ENCODE measurements around the gene PKHD1. TPM values are rescaled to one million over a fixed set of nuclear protein-coding genes. Genes with fewer than 3 reads are reported as not detected.

The PKHD1 gene
- polyA plus RNA-seq, 1 of the 3 experiments (the other 2 are of a cell fraction), result not detected

DNA sequence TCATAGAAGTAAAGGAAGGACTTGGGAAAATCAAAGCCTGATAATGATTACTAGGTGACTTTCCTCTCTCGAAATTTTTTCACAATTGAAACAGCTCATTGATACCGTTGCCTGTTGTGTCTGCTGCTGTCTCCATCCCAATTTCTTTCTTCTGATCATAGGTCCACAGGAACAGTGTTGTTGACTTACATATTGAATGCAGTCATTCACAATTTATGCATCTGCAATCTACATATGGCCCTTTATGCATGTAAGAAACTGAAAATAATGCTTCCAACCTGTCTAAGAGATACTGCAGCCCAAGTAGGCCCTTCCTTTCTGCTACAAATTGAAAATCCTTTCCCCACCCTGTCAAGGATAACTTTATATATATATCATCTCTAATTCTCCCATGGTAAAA lies 381.3 kb downstream of the PKHD1 start:
- H2AFZ ChIP-seq (ENCODE audit: low read depth), result no peak overlapping the region
- H3K4me3 ChIP-seq (ENCODE audit: low read depth in 2 of 2, low read length in 1 of 2), result no peak overlapping the region
- H3F3A ChIP-seq (replicated peaks; ENCODE audit: insufficient read depth), result no peaks in the 10 kb centered on the region
- no peaks in the 10 kb centered on the region for H3K79me2 ChIP-seq (ENCODE audit: insufficient read depth)
- CTCF ChIA-PET, result no interaction called here
- H3K36me3 ChIP-seq (replicated peaks in 1 of 2; ENCODE audit: control insufficient read depth in 1 of 2, insufficient read depth in 2 of 2, low read length in 1 of 2), result no peaks in the 10 kb centered on the region
- H3K27ac ChIP-seq (ENCODE audit: low read depth in 2 of 2, low read length in 1 of 2), result no peak overlapping the region
- H3K9me2 ChIP-seq, result no peaks in the 10 kb centered on the region
- H3K27me3 ChIP-seq (ENCODE audit: insufficient read depth), result no peaks in the 10 kb centered on the region
- no peak overlapping the region for H3K4me2 ChIP-seq
- DNase-seq, result no peak
- no peak overlapping the region for H3K9ac ChIP-seq
- H3K4me1 ChIP-seq (ENCODE audit: control insufficient read depth in 1 of 2, insufficient read depth in 2 of 2, low read depth in 1 of 2, low read length in 1 of 2), result no peaks in the 10 kb centered on the region
- no peaks in the 10 kb centered on the region for H3K9me3 ChIP-seq
- POLR2A ChIA-PET, result no interaction called here
- no peaks in the 10 kb centered on the region for H4K20me1 ChIP-seq (ENCODE audit: insufficient read depth)
- TF ChIP-seq, protein P1, sequence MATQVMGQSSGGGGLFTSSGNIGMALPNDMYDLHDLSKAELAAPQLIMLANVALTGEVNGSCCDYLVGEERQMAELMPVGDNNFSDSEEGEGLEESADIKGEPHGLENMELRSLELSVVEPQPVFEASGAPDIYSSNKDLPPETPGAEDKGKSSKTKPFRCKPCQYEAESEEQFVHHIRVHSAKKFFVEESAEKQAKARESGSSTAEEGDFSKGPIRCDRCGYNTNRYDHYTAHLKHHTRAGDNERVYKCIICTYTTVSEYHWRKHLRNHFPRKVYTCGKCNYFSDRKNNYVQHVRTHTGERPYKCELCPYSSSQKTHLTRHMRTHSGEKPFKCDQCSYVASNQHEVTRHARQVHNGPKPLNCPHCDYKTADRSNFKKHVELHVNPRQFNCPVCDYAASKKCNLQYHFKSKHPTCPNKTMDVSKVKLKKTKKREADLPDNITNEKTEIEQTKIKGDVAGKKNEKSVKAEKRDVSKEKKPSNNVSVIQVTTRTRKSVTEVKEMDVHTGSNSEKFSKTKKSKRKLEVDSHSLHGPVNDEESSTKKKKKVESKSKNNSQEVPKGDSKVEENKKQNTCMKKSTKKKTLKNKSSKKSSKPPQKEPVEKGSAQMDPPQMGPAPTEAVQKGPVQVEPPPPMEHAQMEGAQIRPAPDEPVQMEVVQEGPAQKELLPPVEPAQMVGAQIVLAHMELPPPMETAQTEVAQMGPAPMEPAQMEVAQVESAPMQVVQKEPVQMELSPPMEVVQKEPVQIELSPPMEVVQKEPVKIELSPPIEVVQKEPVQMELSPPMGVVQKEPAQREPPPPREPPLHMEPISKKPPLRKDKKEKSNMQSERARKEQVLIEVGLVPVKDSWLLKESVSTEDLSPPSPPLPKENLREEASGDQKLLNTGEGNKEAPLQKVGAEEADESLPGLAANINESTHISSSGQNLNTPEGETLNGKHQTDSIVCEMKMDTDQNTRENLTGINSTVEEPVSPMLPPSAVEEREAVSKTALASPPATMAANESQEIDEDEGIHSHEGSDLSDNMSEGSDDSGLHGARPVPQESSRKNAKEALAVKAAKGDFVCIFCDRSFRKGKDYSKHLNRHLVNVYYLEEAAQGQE (IDR thresholded peaks at IDR 0.05; ENCODE audit: low read depth, low read length), result no peak
- no peak for TF ChIP-seq RXRA (IDR thresholded peaks at IDR 0.05; ENCODE audit: borderline replicate concordance, low read depth)
- TF ChIP-seq GATA2 (CRISPR knock-in tag; IDR thresholded peaks at IDR 0.05), result no peak
- TF ChIP-seq, protein P2, sequence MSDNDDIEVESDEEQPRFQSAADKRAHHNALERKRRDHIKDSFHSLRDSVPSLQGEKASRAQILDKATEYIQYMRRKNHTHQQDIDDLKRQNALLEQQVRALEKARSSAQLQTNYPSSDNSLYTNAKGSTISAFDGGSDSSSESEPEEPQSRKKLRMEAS (IDR thresholded peaks at IDR 0.05; ENCODE audit: low read depth), result no peak
- TF ChIP-seq NRF1 (IDR thresholded peaks at IDR 0.05; ENCODE audit: low read depth, low read length), result no peak
- no peak for TF ChIP-seq GABPA (IDR thresholded peaks at IDR 0.05; ENCODE audit: low read depth)
- TF ChIP-seq, protein P3, sequence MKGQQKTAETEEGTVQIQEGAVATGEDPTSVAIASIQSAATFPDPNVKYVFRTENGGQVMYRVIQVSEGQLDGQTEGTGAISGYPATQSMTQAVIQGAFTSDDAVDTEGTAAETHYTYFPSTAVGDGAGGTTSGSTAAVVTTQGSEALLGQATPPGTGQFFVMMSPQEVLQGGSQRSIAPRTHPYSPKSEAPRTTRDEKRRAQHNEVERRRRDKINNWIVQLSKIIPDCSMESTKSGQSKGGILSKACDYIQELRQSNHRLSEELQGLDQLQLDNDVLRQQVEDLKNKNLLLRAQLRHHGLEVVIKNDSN (IDR thresholded peaks at IDR 0.05; ENCODE audit: borderline replicate concordance, low read depth), result no peak
- no peak for TF ChIP-seq EP300 (IDR thresholded peaks at IDR 0.05; ENCODE audit: borderline replicate concordance in 1 of 2, low read depth in 1 of 2, low read length in 1 of 2)
- no peak for TF ChIP-seq MXI1 (IDR thresholded peaks at IDR 0.05; ENCODE audit: low read depth, low read length)
- no peak for TF ChIP-seq FOXM1 (IDR thresholded peaks at IDR 0.05; ENCODE audit: low read depth)
- TF ChIP-seq, protein P4, sequence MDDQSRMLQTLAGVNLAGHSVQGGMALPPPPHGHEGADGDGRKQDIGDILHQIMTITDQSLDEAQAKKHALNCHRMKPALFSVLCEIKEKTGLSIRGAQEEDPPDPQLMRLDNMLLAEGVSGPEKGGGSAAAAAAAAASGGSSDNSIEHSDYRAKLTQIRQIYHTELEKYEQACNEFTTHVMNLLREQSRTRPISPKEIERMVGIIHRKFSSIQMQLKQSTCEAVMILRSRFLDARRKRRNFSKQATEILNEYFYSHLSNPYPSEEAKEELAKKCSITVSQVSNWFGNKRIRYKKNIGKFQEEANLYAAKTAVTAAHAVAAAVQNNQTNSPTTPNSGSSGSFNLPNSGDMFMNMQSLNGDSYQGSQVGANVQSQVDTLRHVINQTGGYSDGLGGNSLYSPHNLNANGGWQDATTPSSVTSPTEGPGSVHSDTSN (IDR thresholded peaks at IDR 0.05), result no peak
- no peak for TF ChIP-seq TEAD4 (IDR thresholded peaks at IDR 0.05; ENCODE audit: borderline replicate concordance, insufficient read depth)
- no peak for TF ChIP-seq MEF2A (IDR thresholded peaks at IDR 0.05; ENCODE audit: borderline replicate concordance, low read depth)
- TF ChIP-seq, protein P5, sequence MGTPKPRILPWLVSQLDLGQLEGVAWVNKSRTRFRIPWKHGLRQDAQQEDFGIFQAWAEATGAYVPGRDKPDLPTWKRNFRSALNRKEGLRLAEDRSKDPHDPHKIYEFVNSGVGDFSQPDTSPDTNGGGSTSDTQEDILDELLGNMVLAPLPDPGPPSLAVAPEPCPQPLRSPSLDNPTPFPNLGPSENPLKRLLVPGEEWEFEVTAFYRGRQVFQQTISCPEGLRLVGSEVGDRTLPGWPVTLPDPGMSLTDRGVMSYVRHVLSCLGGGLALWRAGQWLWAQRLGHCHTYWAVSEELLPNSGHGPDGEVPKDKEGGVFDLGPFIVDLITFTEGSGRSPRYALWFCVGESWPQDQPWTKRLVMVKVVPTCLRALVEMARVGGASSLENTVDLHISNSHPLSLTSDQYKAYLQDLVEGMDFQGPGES (IDR thresholded peaks at IDR 0.05; ENCODE audit: low read depth, low read length), result no peak
- no peak for TF ChIP-seq EZH2phosphoT487 (IDR thresholded peaks at IDR 0.05; ENCODE audit: borderline replicate concordance, low read depth)
- no peak for TF ChIP-seq JUND (IDR thresholded peaks at IDR 0.05)
- TF ChIP-seq, protein P6, sequence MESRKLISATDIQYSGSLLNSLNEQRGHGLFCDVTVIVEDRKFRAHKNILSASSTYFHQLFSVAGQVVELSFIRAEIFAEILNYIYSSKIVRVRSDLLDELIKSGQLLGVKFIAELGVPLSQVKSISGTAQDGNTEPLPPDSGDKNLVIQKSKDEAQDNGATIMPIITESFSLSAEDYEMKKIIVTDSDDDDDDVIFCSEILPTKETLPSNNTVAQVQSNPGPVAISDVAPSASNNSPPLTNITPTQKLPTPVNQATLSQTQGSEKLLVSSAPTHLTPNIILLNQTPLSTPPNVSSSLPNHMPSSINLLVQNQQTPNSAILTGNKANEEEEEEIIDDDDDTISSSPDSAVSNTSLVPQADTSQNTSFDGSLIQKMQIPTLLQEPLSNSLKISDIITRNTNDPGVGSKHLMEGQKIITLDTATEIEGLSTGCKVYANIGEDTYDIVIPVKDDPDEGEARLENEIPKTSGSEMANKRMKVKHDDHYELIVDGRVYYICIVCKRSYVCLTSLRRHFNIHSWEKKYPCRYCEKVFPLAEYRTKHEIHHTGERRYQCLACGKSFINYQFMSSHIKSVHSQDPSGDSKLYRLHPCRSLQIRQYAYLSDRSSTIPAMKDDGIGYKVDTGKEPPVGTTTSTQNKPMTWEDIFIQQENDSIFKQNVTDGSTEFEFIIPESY (IDR thresholded peaks at IDR 0.05; ENCODE audit: borderline replicate concordance, low read depth), result no peak
- 34% methylated on average over 2 of the region's 2 CpGs for WGBS (ENCODE audit: low lambda C conversion rate)

Data from SK-N-SH (cell line).